Loucy (cell line): ENCODE results near the gene TGM3.

Source experiments
- H2AFZ ChIP-seq: fragments of 200-600 bp; sonication (generic); 2 replicates; pipeline ENCODE4 v1.6.0; 2016; ENCODE audit warnings: antibody characterized with exemption, mild to moderate bottlenecking, low read length, moderate library complexity
- H3F3A ChIP-seq: fragments of 200-600 bp; 2 replicates; pipeline ENCODE4 v1.6.0; 2016; ENCODE audit warnings: antibody characterized with exemption, low read depth, mild to moderate bottlenecking
- H3K27me3 ChIP-seq: fragments of 200-600 bp; sonication (generic); 2 replicates; pipeline ENCODE4 v1.6.1; 2014; ENCODE audit warnings: low read length, mild to moderate bottlenecking; ENCODE audit not compliant: insufficient read depth, poor library complexity, severe bottlenecking
- H3K36me3 ChIP-seq: fragments of 200-600 bp; sonication (generic); 2 replicates; pipeline ENCODE4 v1.6.1; 2016; ENCODE audit warnings: low read length; ENCODE audit not compliant: insufficient read depth
- H3K4me1 ChIP-seq: fragments of 200-600 bp; sonication (generic); 2 replicates; pipeline ENCODE4 v1.5.1; 2014; ENCODE audit warnings: low read length, mild to moderate bottlenecking; ENCODE audit not compliant: insufficient read depth, poor library complexity, severe bottlenecking
- H3K4me2 ChIP-seq: fragments of 200-600 bp; sonication (generic); 2 replicates; pipeline ENCODE4 v1.6.0; 2014; ENCODE audit warnings: antibody characterized with exemption, low read length, low read depth, mild to moderate bottlenecking; ENCODE audit not compliant: poor library complexity, severe bottlenecking
- H3K4me3 ChIP-seq: fragments of 200-600 bp; sonication (generic); 2 replicates; pipeline ENCODE4 v1.5.1; 2014; ENCODE audit warnings: low read length, mild to moderate bottlenecking, mixed read lengths; ENCODE audit not compliant: poor library complexity, severe bottlenecking
- H3K79me2 ChIP-seq: fragments of 200-600 bp; sonication (generic); 2 replicates; pipeline ENCODE4 v1.6.1; 2014; ENCODE audit warnings: low read length; ENCODE audit not compliant: insufficient read depth
- H3K9ac ChIP-seq: fragments of 200-600 bp; sonication (generic); 2 replicates; pipeline ENCODE4 v1.6.0; 2014; ENCODE audit warnings: mild to moderate bottlenecking, low read depth, low read length, moderate library complexity; ENCODE audit not compliant: poor library complexity, severe bottlenecking
- H3K9me2 ChIP-seq: fragments of 200-600 bp; sonication (generic); replicated peaks from 2 replicates; pipeline ENCODE4 v1.6.1; 2016; ENCODE audit warnings: low read depth, low read length, mixed read lengths
- H3K9me3 ChIP-seq: fragments of 200-600 bp; sonication (generic); 2 replicates; pipeline ENCODE4 v1.6.1; 2014; ENCODE audit warnings: mild to moderate bottlenecking, antibody characterized with exemption, low read length, low read depth; ENCODE audit not compliant: insufficient read depth
- H4K20me1 ChIP-seq: fragments of 200-600 bp; sonication (generic); 2 replicates; pipeline ENCODE4 v1.6.0; 2014; ENCODE audit warnings: antibody characterized with exemption, low read length, mild to moderate bottlenecking; ENCODE audit not compliant: insufficient read depth, poor library complexity, severe bottlenecking
- CTCF ChIP-seq: fragments of 200-600 bp; sonication (generic); conservative IDR thresholded peaks from 2 replicates; pipeline ENCODE4 v1.5.1; 2014; ENCODE audit warnings: mild to moderate bottlenecking, antibody characterized with exemption, low read length
- EZH2phosphoT487 ChIP-seq: fragments of 200-600 bp; IDR thresholded peaks from 2 replicates; pipeline ENCODE4 v1.6.1; 2018; ENCODE audit warnings: antibody characterized with exemption, mild to moderate bottlenecking, moderate library complexity, borderline replicate concordance

TGM3 gene

GRCh38 chr20:2365091-2365490 lies 69.3 kb downstream of the TGM3 start:
- H3K79me2 ChIP-seq = no peaks in the 10 kb centered on the region
- no peak overlapping the region for H2AFZ ChIP-seq
- TF ChIP-seq CTCF (no peak), EZH2phosphoT487 (no peak)
- no peaks in the 10 kb centered on the region for H4K20me1 ChIP-seq
- H3K9me3 ChIP-seq = peaks cover 11% of the 10 kb centered on the region; the same call in 1 of the 2 replicates
- H3K9ac ChIP-seq = no peak overlapping the region
- no peak overlapping the region for H3K4me3 ChIP-seq
- no peaks in the 10 kb centered on the region for H3K36me3 ChIP-seq
- no peaks in the 10 kb centered on the region for H3K27me3 ChIP-seq
- no peaks in the 10 kb centered on the region for H3F3A ChIP-seq
- no peaks in the 10 kb centered on the region for H3K9me2 ChIP-seq
- H3K4me2 ChIP-seq = no peak overlapping the region
- no peaks in the 10 kb centered on the region for H3K4me1 ChIP-seq

- Histone ChIP-seq H3K79me2 (no peaks in the 10 kb centered on the region), H3K9me3 (peaks cover 11% of the 10 kb centered on the region; the same call in 1 of the 2 replicates), H2AFZ (no peak overlapping the region), H4K20me1 (no peaks in the 10 kb centered on the region), H3K4me3 (no peak overlapping the region), H3K4me2 (no peak overlapping the region), H3F3A (no peaks in the 10 kb centered on the region), H3K4me1 (no peaks in the 10 kb centered on the region), H3K9me2 (no peaks in the 10 kb centered on the region), H3K27me3 (no peaks in the 10 kb centered on the region), H3K9ac (no peak overlapping the region), H3K36me3 (no peaks in the 10 kb centered on the region)
- no peak for TF ChIP-seq CTCF
Measured at GRCh38 chr20:2365666-2366065, 69.9 kb downstream of the TGM3 start.

GRCh38 chr20:2368621-2369020 lies 72.8 kb downstream of the TGM3 start:
- Histone ChIP-seq H3K9me3 (no peaks in the 10 kb centered on the region), H4K20me1 (no peaks in the 10 kb centered on the region), H3K36me3 (no peaks in the 10 kb centered on the region), H3K27me3 (no peaks in the 10 kb centered on the region), H3K9me2 (no peaks in the 10 kb centered on the region), H3K4me3 (no peak overlapping the region), H3K79me2 (no peaks in the 10 kb centered on the region), H3K4me2 (no peak overlapping the region), H3K4me1 (no peaks in the 10 kb centered on the region), H3F3A (no peaks in the 10 kb centered on the region), H2AFZ (no peak overlapping the region), H3K9ac (no peak overlapping the region)
- TF ChIP-seq EZH2phosphoT487 = no peak
- TF ChIP-seq CTCF = no peak
